ENCODE data around the gene TJAP1.

Gene TJAP1

GRCh38 chr6:43454696-43455530 is 22.5 kb upstream of the TJAP1 start (continued):
- TF ChIP-seq ZBTB49 (tag by site-specific recombination; IDR thresholded peaks at IDR 0.05; ENCODE audit: low read depth) (no peak), EGR2 (tag by site-specific recombination; IDR thresholded peaks at IDR 0.05; ENCODE audit: low read depth) (peak; percentile 38; the same call in 1 of the 2 replicates), ZNF677 (tag by site-specific recombination; IDR thresholded peaks at IDR 0.05) (0 out of 2 replicates have a peak, but pooled peaks have one; percentile 23), ZNF114 (tag by site-specific recombination; IDR thresholded peaks at IDR 0.05) (no peak), ZNF341 (tag by site-specific recombination; IDR thresholded peaks at IDR 0.05; ENCODE audit: low read depth) (peak; percentile 73), MYNN (tag by site-specific recombination; IDR thresholded peaks at IDR 0.05; ENCODE audit: borderline replicate concordance) (no peak), ZNF266 (tag by site-specific recombination; IDR thresholded peaks at IDR 0.05; ENCODE audit: low read depth) (no peak), PATZ1 (tag by site-specific recombination; IDR thresholded peaks at IDR 0.05) (peak; percentile 76), ZNF629 (tag by site-specific recombination; IDR thresholded peaks at IDR 0.05) (0 out of 2 replicates have a peak, but pooled peaks have one; percentile 18), ZNF645 (tag by site-specific recombination; IDR thresholded peaks at IDR 0.05) (no peak), ZNF704 (tag by site-specific recombination; IDR thresholded peaks at IDR 0.05) (no peak), SP3 (tag by site-specific recombination; IDR thresholded peaks at IDR 0.05) (no peak), ZNF571 (tag by site-specific recombination; IDR thresholded peaks at IDR 0.05) (no peak), ZNF623 (tag by site-specific recombination; IDR thresholded peaks at IDR 0.05) (no peak), ZNF157 (tag by site-specific recombination; IDR thresholded peaks at IDR 0.05) (no peak), ZNF354C (tag by site-specific recombination; IDR thresholded peaks at IDR 0.05; ENCODE audit: borderline replicate concordance, low read depth) (no peak), SETDB1 (IDR thresholded peaks at IDR 0.05; ENCODE audit: insufficient read length, low read length) (no peak), ZNF239 (tag by site-specific recombination; IDR thresholded peaks at IDR 0.05) (no peak), ZNF350 (tag by site-specific recombination; IDR thresholded peaks at IDR 0.05) (no peak), ZNF768 (tag by site-specific recombination; IDR thresholded peaks at IDR 0.05) (no peak), REPIN1 (tag by site-specific recombination; IDR thresholded peaks at IDR 0.05; ENCODE audit: low read depth) (no peak), ZNF335 (tag by site-specific recombination; conservative IDR thresholded peaks at IDR 0.05) (peak; percentile 57), ZNF138 (tag by site-specific recombination; IDR thresholded peaks at IDR 0.05; ENCODE audit: borderline replicate concordance) (no peak), GLIS1 (tag by site-specific recombination; IDR thresholded peaks at IDR 0.05) (no peak; the same call in 1 of the 2 replicates), GLI4 (tag by site-specific recombination; IDR thresholded peaks at IDR 0.05) (no peak), ZNF174 (tag by site-specific recombination; IDR thresholded peaks at IDR 0.05) (no peak), ZNF416 (tag by site-specific recombination; IDR thresholded peaks at IDR 0.05) (no peak), ZNF391 (tag by site-specific recombination; IDR thresholded peaks at IDR 0.05; ENCODE audit: borderline replicate concordance, low read depth) (peak; percentile 83; the same call in 1 of the 2 replicates), ZBTB1 (tag by site-specific recombination; IDR thresholded peaks at IDR 0.05) (no peak), ZNF488 (tag by site-specific recombination; IDR thresholded peaks at IDR 0.05) (no peak), ZNF19 (tag by site-specific recombination; IDR thresholded peaks at IDR 0.05; ENCODE audit: low read depth) (no peak), ZNF513 (tag by site-specific recombination; IDR thresholded peaks at IDR 0.05) (no peak)
